ENCODE results near the gene NSUN4.

- TF ChIP-seq CTCF (IDR thresholded peaks at IDR 0.05) (no peak), POLR2AphosphoS5 (IDR thresholded peaks at IDR 0.05) (no peak)
Measured at GRCh38 chr1:46393510-46393909, 52.9 kb downstream of the NSUN4 start.
